ENCODE data around the gene C12orf43.

DNA sequence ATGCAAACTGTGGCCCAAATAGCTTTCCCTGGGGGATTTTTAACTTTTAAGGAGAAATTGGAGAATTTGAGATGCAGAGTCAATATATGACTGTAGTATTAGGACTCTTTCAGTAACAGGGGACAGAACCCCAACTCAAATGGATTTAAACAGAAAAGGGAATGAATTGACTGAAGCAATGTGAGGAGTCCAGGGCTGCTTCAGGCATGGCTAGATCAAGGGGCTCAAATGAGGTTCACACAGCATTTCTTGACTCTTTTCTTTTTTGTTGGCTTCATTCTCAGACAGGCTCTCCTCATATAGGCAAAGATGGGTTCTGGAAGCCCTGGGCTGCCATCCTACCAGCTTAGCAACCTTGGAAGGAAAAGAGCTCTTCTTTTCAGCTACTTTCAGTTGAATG, 24.3 kb downstream of the C12orf43 start:
- TF ChIP-seq, protein P1, sequence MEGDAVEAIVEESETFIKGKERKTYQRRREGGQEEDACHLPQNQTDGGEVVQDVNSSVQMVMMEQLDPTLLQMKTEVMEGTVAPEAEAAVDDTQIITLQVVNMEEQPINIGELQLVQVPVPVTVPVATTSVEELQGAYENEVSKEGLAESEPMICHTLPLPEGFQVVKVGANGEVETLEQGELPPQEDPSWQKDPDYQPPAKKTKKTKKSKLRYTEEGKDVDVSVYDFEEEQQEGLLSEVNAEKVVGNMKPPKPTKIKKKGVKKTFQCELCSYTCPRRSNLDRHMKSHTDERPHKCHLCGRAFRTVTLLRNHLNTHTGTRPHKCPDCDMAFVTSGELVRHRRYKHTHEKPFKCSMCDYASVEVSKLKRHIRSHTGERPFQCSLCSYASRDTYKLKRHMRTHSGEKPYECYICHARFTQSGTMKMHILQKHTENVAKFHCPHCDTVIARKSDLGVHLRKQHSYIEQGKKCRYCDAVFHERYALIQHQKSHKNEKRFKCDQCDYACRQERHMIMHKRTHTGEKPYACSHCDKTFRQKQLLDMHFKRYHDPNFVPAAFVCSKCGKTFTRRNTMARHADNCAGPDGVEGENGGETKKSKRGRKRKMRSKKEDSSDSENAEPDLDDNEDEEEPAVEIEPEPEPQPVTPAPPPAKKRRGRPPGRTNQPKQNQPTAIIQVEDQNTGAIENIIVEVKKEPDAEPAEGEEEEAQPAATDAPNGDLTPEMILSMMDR (IDR thresholded peaks at IDR 0.05; ENCODE audit: low read depth, low read length, poor library complexity, severe bottlenecking) = no peak
- TF ChIP-seq EZH2phosphoT487 (IDR thresholded peaks at IDR 0.05; ENCODE audit: borderline replicate concordance, low read length) = no peak

Measured in DOHH2 (cell line).